Upper lobe of left lung (tissue), 6 donors: Measurements from ENCODE around the gene C2orf69. TPM values are rescaled to one million over a fixed set of nuclear protein-coding genes. Genes with fewer than 3 reads are reported as not detected.
A peak's percentile ranks its signal among the peaks of the same experiment; 100 is the strongest.

Experiments
- ATAC-seq, 2 donors: fragments of 200-7000 bp; cut with Tn5 transposase; one replicate each; pipeline ENCODE4 v1.9.1; 2022; ENCODE audit warnings: mild to moderate bottlenecking in 2 of 2, moderate library complexity in 2 of 2; ENCODE audit not compliant: low FRiP score in 2 of 2
- DNase-seq, 2 donors: peaks; one replicate each; pipeline ENCODE4 v3.0.0-alpha.2; 2019 to 2020
- H3K27ac ChIP-seq, 4 donors: fragments of 200-600 bp; sonication (generic); one replicate each; pipeline ENCODE4 v1.5.1; 2016 to 2019
- H3K27me3 ChIP-seq, 4 donors: fragments of 200-600 bp; sonication (generic); one replicate each; pipeline ENCODE4 v1.5.1; 2017 to 2019
- H3K36me3 ChIP-seq, 4 donors: fragments of 200-600 bp; sonication (generic); one replicate each; pipeline ENCODE4 v1.5.1; 2016 to 2019
- H3K4me1 ChIP-seq, 4 donors: fragments of 200-600 bp; sonication (generic); one replicate each; pipeline ENCODE4 v1.5.1; 2018 to 2019
- H3K4me3 ChIP-seq, 4 donors: fragments of 200-600 bp; sonication (generic); one replicate each; pipeline ENCODE4 v1.5.1; 2017 to 2019; ENCODE audit warnings: mild to moderate bottlenecking in 2 of 4, moderate library complexity in 1 of 4
- H3K9me3 ChIP-seq, 4 donors: fragments of 200-600 bp; sonication (generic); one replicate each; pipeline ENCODE4 v1.5.1; 2018 to 2019
- EP300 ChIP-seq, 4 donors: sonication (generic); formaldehyde crosslinking; IDR thresholded peaks; one replicate each; pipeline ENCODE4 v1.5.1; 2017; ENCODE audit warnings: antibody characterized with exemption in 4 of 4, control low read depth in 2 of 4
- POLR2A ChIP-seq, 4 donors: fragments of 450-650 bp; IDR thresholded peaks; one replicate each; pipeline ENCODE4 v1.5.1; 2016 to 2017; ENCODE audit warnings: antibody characterized with exemption in 4 of 4, mild to moderate bottlenecking in 2 of 4
- POLR2AphosphoS5 ChIP-seq, 2 donors: sonication (generic); formaldehyde crosslinking; IDR thresholded peaks; one replicate each; pipeline ENCODE4 v1.5.1; 2017; ENCODE audit warnings: antibody characterized with exemption in 2 of 2
- WGBS, 2 donors: methylation state at CpG; one replicate each; pipeline ENCODE4 v1.1.5; 2017 to 2018; 5-methylcytosine and 5-hydroxymethylcytosine counted together
- total RNA-seq, 6 donors: library from RNA; depleted of rRNA in 4 of 6; stranded (reverse); fragments of >200 nt in 4 of 6; gene quantifications; one replicate each; pipeline versions ENCODE4 v1.1.0 to v1.2.1, GENCODE V29; 2016 to 2021
- TF ChIP-seq, protein P1 (sequence below), 6 experiments: fragments of 450-650 bp in 4 of 6; fragments of 200-600 bp in 2 of 6; sonication (generic) in 2 of 6; IDR thresholded peaks; one replicate each; pipeline ENCODE4 v1.5.1; 2016 to 2019; ENCODE audit warnings: antibody characterized with exemption in 6 of 6
- donor health status: DM: no; HTN: no; CAD: no; lungs with moderate emphysema.
- donor health status: DM: no; HTN: yes; CAD: no; lungs with severe emphysema.

C2orf69 gene, protein sequence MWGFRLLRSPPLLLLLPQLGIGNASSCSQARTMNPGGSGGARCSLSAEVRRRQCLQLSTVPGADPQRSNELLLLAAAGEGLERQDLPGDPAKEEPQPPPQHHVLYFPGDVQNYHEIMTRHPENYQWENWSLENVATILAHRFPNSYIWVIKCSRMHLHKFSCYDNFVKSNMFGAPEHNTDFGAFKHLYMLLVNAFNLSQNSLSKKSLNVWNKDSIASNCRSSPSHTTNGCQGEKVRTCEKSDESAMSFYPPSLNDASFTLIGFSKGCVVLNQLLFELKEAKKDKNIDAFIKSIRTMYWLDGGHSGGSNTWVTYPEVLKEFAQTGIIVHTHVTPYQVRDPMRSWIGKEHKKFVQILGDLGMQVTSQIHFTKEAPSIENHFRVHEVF
- total RNA-seq, result 10 to 100 TPM in 4 of 6 donors, 1 to 10 TPM in 2; 6.0 to 14.9 (median 11.5) TPM

DNA sequence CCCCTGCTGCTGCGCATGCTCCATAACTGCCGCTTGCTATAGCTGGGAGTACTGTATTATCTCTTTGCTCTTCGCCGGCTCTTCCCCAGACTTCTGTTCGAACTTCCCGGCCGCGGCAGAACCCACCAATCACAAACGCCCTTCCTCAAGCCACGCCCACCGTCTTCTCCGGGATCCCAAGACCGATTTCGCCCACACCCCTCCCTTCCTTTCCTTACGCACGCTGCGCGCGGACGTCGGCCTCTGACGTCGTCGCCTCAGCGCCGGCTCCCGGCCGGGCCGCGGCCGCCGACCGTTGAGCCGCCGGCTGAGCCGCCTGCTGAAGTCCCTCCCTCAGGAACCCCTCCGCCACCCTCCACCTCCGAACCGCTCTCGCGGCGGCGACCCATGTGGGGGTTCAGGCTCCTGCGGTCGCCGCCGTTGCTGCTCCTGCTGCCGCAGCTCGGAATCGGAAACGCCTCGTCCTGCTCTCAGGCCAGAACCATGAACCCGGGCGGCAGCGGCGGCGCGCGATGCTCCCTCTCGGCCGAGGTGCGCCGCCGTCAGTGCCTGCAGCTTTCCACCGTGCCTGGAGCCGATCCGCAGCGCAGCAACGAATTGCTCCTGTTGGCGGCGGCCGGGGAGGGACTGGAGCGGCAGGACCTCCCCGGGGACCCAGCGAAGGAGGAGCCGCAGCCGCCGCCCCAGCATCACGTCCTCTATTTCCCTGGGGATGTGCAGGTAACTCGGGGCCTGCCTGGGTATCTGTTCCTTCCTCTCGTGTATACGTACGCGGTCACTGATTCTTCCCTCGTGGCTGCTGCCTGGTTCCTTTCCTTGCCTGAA lies at the start of gene C2orf69:
Gene C2orf69 (plus strand): TSS at position 242 of the 825 bp plus-strand sequence. CDS start 146 bp downstream, at position 388.
- peak in 3 of 4 donors; percentile 73 to 89 (median 82) for TF ChIP-seq POLR2A (IDR thresholded peaks at IDR 0.05)
- TF ChIP-seq EP300 (IDR thresholded peaks at IDR 0.05), result no peak
- TF ChIP-seq POLR2AphosphoS5 (IDR thresholded peaks at IDR 0.05), result peak; percentile 45 to 85
- TF ChIP-seq, protein P1, sequence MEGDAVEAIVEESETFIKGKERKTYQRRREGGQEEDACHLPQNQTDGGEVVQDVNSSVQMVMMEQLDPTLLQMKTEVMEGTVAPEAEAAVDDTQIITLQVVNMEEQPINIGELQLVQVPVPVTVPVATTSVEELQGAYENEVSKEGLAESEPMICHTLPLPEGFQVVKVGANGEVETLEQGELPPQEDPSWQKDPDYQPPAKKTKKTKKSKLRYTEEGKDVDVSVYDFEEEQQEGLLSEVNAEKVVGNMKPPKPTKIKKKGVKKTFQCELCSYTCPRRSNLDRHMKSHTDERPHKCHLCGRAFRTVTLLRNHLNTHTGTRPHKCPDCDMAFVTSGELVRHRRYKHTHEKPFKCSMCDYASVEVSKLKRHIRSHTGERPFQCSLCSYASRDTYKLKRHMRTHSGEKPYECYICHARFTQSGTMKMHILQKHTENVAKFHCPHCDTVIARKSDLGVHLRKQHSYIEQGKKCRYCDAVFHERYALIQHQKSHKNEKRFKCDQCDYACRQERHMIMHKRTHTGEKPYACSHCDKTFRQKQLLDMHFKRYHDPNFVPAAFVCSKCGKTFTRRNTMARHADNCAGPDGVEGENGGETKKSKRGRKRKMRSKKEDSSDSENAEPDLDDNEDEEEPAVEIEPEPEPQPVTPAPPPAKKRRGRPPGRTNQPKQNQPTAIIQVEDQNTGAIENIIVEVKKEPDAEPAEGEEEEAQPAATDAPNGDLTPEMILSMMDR (IDR thresholded peaks at IDR 0.05), result peak in 2 of 6 experiments; percentile 9 to 32
- H3K27me3 ChIP-seq, result no peaks in the 10 kb centered on the region

DNA sequence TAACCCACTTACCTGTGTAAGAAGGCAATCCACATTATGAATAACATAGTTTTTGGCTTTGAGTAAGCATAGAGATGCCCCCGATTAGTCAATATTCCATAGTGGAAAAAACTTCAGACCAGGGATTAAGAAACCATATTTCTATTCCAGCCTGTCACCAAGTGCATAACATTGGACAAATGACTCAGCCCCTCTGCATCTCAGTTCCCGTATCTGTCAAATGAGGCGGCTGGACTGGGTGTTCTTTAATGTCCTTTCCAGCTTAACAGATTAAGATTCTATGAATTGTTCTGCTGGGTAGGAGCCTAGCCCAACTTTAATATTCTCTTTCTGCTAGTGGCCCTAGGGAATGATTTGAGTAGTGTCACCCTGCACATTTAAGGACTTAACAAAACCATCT lies 48.3 kb upstream of the C2orf69 start:
- H3K9me3 ChIP-seq, result no peaks in the 10 kb centered on the region
- H3K27ac ChIP-seq, result no peak overlapping the region
- no peak overlapping the region for H3K4me3 ChIP-seq
- DNase-seq (no peak), ATAC-seq (no peak)
- no peak for TF ChIP-seq POLR2AphosphoS5 (IDR thresholded peaks at IDR 0.05)
- no peak for TF ChIP-seq POLR2A (IDR thresholded peaks at IDR 0.05)
- TF ChIP-seq, protein P1 (IDR thresholded peaks at IDR 0.05), result no peak
- TF ChIP-seq EP300 (IDR thresholded peaks at IDR 0.05), result no peak
- WGBS, 2 donors, result 75 to 79% methylated on average over 3 of the region's 3 CpGs
- H3K27me3 ChIP-seq, result no peaks in the 10 kb centered on the region
- no peaks in the 10 kb centered on the region for H3K4me1 ChIP-seq
- H3K36me3 ChIP-seq, result no peaks in the 10 kb centered on the region

More for the DNA sequence above, at the start of gene C2orf69:
- peak; percentile 98 to 100 for ATAC-seq
- Histone ChIP-seq H3K36me3 (no peaks in the 10 kb centered on the region), H3K4me1 (peaks cover 14 to 34% (median 19%) of the 10 kb centered on the region in 4 donors), H3K27ac (peak within 1 kb of the TSS; percentile 93 to 95 (median 94)), H3K4me3 (peak within 1 kb of the TSS; percentile 60 to 82 (median 80)), H3K9me3 (no peaks in the 10 kb centered on the region)
- WGBS, 2 donors, result 0 to 1% methylated on average over 38 to 82 of the region's 85 CpGs
- DNase-seq, result peak; percentile 96 to 97

DNA sequence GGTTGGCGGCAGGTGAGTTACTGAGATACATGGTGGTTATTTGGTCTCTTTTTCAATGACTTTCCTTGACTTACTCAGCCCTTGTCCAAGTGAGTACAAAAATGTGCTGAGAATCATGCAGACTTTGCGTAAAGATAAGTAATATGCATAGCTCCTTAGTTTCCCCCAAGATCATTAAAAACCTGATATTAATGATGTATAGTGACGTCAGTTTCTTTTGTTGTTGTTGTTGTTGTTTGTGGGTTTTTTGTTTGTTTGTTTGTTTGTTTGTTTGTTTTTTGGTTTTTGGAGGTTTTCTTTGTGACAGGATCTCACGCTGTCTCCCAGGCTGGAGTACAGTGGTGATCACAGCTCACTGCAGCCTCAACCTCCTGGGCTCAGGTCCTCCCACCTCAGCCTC lies 45.2 kb upstream of the C2orf69 start:
- Histone ChIP-seq H3K4me1 (no peaks in the 10 kb centered on the region), H3K4me3 (no peak overlapping the region), H3K9me3 (no peaks in the 10 kb centered on the region), H3K27me3 (no peaks in the 10 kb centered on the region), H3K27ac (no peak overlapping the region), H3K36me3 (no peaks in the 10 kb centered on the region)
- 91 to 92% methylated on average over 4 of the region's 4 CpGs for WGBS, 2 donors
- TF ChIP-seq EP300 (IDR thresholded peaks at IDR 0.05) (no peak), POLR2AphosphoS5 (IDR thresholded peaks at IDR 0.05) (no peak), POLR2A (IDR thresholded peaks at IDR 0.05) (no peak)
- TF ChIP-seq, protein P1 (IDR thresholded peaks at IDR 0.05), result no peak
- DNase-seq, result no peak
- no peak for ATAC-seq

DNA sequence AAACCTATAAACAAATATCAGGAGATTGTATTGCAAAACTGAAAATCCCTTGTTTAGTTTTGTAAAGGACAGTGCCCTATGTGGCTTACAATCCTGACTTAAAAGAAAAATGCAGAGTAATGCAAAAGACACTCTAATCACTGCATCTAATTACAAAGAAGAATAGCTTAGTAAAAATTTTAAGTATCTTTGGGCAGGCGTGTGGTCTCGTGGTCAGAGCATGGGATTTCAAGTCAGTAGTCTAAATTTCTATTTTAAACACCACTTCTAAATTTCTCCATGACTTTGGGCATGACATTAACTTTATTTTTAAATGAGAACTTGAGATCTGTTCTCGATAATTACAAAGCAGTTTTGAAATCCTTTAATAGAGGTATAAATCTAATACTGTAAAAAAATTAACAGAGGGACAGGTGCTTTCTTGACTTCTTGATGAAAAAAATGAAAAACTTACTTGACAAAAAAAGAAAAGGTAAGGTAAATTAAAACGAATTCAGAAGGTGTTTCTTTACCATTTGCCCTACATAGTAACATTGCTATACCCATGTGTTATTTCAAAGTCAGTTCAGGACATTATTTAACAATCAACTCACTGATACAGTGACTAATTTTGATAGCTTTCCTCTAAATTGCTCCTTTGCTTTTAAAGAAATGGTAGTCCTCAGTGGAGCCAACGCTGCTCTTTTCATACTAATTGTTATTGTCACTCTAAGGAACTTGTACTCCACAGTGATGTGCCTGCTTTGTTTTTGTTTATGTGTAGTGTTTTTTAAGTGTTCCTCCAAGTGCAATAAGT lies 42.5 kb upstream of the C2orf69 start:
- no peaks in the 10 kb centered on the region for H3K9me3 ChIP-seq
- H3K36me3 ChIP-seq, result no peaks in the 10 kb centered on the region
- no peak for DNase-seq
- no peak overlapping the region for H3K27ac ChIP-seq
- ATAC-seq, result no peak
- no peak for TF ChIP-seq POLR2AphosphoS5 (IDR thresholded peaks at IDR 0.05)
- TF ChIP-seq EP300 (IDR thresholded peaks at IDR 0.05), result no peak
- TF ChIP-seq, protein P1 (IDR thresholded peaks at IDR 0.05), result no peak
- TF ChIP-seq POLR2A (IDR thresholded peaks at IDR 0.05), result no peak
- no peaks in the 10 kb centered on the region for H3K27me3 ChIP-seq
- no peaks in the 10 kb centered on the region for H3K4me1 ChIP-seq
- no peak overlapping the region for H3K4me3 ChIP-seq
- 65 to 67% methylated on average over 5 of the region's 5 CpGs for WGBS, 2 donors
